Loucy (cell line): ENCODE data around the gene BRD3OS.

Source experiments
- H2AFZ ChIP-seq: fragments of 200-600 bp; sonication (generic); 2 replicates; pipeline ENCODE4 v1.6.0; 2016; ENCODE audit warnings: antibody characterized with exemption, mild to moderate bottlenecking, low read length, moderate library complexity
- H3F3A ChIP-seq: fragments of 200-600 bp; 2 replicates; pipeline ENCODE4 v1.6.0; 2016; ENCODE audit warnings: antibody characterized with exemption, low read depth, mild to moderate bottlenecking
- H3K27me3 ChIP-seq: fragments of 200-600 bp; sonication (generic); 2 replicates; pipeline ENCODE4 v1.6.1; 2014; ENCODE audit warnings: low read length, mild to moderate bottlenecking; ENCODE audit not compliant: insufficient read depth, poor library complexity, severe bottlenecking
- H3K36me3 ChIP-seq: fragments of 200-600 bp; sonication (generic); 2 replicates; pipeline ENCODE4 v1.6.1; 2016; ENCODE audit warnings: low read length; ENCODE audit not compliant: insufficient read depth
- H3K4me1 ChIP-seq: fragments of 200-600 bp; sonication (generic); 2 replicates; pipeline ENCODE4 v1.5.1; 2014; ENCODE audit warnings: low read length, mild to moderate bottlenecking; ENCODE audit not compliant: insufficient read depth, poor library complexity, severe bottlenecking
- H3K4me2 ChIP-seq: fragments of 200-600 bp; sonication (generic); 2 replicates; pipeline ENCODE4 v1.6.0; 2014; ENCODE audit warnings: antibody characterized with exemption, low read length, low read depth, mild to moderate bottlenecking; ENCODE audit not compliant: poor library complexity, severe bottlenecking
- H3K4me3 ChIP-seq: fragments of 200-600 bp; sonication (generic); 2 replicates; pipeline ENCODE4 v1.5.1; 2014; ENCODE audit warnings: low read length, mild to moderate bottlenecking, mixed read lengths; ENCODE audit not compliant: poor library complexity, severe bottlenecking
- H3K79me2 ChIP-seq: fragments of 200-600 bp; sonication (generic); 2 replicates; pipeline ENCODE4 v1.6.1; 2014; ENCODE audit warnings: low read length; ENCODE audit not compliant: insufficient read depth
- H3K9ac ChIP-seq: fragments of 200-600 bp; sonication (generic); 2 replicates; pipeline ENCODE4 v1.6.0; 2014; ENCODE audit warnings: mild to moderate bottlenecking, low read depth, low read length, moderate library complexity; ENCODE audit not compliant: poor library complexity, severe bottlenecking
- H3K9me2 ChIP-seq: fragments of 200-600 bp; sonication (generic); replicated peaks from 2 replicates; pipeline ENCODE4 v1.6.1; 2016; ENCODE audit warnings: low read depth, low read length, mixed read lengths
- H3K9me3 ChIP-seq: fragments of 200-600 bp; sonication (generic); 2 replicates; pipeline ENCODE4 v1.6.1; 2014; ENCODE audit warnings: mild to moderate bottlenecking, antibody characterized with exemption, low read length, low read depth; ENCODE audit not compliant: insufficient read depth
- H4K20me1 ChIP-seq: fragments of 200-600 bp; sonication (generic); 2 replicates; pipeline ENCODE4 v1.6.0; 2014; ENCODE audit warnings: antibody characterized with exemption, low read length, mild to moderate bottlenecking; ENCODE audit not compliant: insufficient read depth, poor library complexity, severe bottlenecking
- EZH2phosphoT487 ChIP-seq: fragments of 200-600 bp; IDR thresholded peaks from 2 replicates; pipeline ENCODE4 v1.6.1; 2018; ENCODE audit warnings: antibody characterized with exemption, mild to moderate bottlenecking, moderate library complexity, borderline replicate concordance
- TF ChIP-seq, protein P1 (sequence below): fragments of 200-600 bp; sonication (generic); conservative IDR thresholded peaks from 2 replicates; pipeline ENCODE4 v1.5.1; 2014; ENCODE audit warnings: mild to moderate bottlenecking, antibody characterized with exemption, low read length

BRD3OS gene

DNA sequence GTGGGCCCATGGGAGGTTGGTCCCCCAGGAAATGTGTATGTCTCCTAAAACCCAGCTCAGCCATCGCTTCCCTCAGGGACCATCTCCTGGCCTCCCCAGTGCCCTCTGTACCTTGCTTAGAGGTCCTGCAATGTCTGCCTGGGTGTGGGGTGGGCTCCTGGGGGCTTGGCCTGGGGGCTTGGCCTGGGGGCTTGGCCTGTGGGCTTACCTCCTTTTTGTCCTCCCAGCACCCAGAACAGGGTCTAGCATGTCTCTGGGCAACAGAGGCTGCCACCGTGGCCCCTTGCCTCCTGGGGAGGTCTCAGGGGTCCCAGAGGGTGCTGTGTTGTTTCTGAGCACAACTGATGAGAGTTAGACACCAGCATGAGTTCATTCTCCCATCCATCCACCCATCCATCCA, 22.5 kb upstream of the BRD3OS start:
- H3K9me2 ChIP-seq, result no peaks in the 10 kb centered on the region
- no peaks in the 10 kb centered on the region for H3K36me3 ChIP-seq
- TF ChIP-seq, protein P1, sequence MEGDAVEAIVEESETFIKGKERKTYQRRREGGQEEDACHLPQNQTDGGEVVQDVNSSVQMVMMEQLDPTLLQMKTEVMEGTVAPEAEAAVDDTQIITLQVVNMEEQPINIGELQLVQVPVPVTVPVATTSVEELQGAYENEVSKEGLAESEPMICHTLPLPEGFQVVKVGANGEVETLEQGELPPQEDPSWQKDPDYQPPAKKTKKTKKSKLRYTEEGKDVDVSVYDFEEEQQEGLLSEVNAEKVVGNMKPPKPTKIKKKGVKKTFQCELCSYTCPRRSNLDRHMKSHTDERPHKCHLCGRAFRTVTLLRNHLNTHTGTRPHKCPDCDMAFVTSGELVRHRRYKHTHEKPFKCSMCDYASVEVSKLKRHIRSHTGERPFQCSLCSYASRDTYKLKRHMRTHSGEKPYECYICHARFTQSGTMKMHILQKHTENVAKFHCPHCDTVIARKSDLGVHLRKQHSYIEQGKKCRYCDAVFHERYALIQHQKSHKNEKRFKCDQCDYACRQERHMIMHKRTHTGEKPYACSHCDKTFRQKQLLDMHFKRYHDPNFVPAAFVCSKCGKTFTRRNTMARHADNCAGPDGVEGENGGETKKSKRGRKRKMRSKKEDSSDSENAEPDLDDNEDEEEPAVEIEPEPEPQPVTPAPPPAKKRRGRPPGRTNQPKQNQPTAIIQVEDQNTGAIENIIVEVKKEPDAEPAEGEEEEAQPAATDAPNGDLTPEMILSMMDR, result no peak
- TF ChIP-seq EZH2phosphoT487, result no peak
- H4K20me1 ChIP-seq, result no peaks in the 10 kb centered on the region
- H3K4me1 ChIP-seq, result no peaks in the 10 kb centered on the region
- no peak overlapping the region for H3K4me3 ChIP-seq
- H3K79me2 ChIP-seq, result no peaks in the 10 kb centered on the region
- no peak overlapping the region for H3K4me2 ChIP-seq
- no peak overlapping the region for H3K9ac ChIP-seq
- no peak overlapping the region for H2AFZ ChIP-seq
- H3K9me3 ChIP-seq, result no peaks in the 10 kb centered on the region
- H3K27me3 ChIP-seq, result no peaks in the 10 kb centered on the region
- H3F3A ChIP-seq, result no peaks in the 10 kb centered on the region

DNA sequence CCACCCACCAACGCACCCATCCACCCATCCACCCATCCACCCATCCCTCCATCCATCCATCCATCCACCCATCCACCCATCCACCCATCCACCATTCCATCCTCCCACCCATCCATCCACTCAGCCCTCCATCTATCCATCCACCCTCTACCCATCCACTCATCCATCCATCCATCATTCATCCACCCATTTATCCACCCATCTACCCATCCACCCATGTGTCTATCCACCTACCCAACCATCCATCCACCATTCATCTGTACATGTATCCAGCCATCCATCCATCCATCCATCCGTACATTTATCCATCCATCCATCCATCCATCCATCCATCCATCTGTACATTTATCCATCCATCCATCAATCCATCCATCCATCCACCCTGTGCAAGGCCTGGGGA, 22.0 kb upstream of the BRD3OS start:
- no peaks in the 10 kb centered on the region for H3K36me3 ChIP-seq
- no peaks in the 10 kb centered on the region for H3F3A ChIP-seq
- H3K4me3 ChIP-seq, result no peak overlapping the region
- H3K4me1 ChIP-seq, result no peaks in the 10 kb centered on the region
- H3K9me2 ChIP-seq, result no peaks in the 10 kb centered on the region
- H3K27me3 ChIP-seq, result no peaks in the 10 kb centered on the region
- H2AFZ ChIP-seq, result no peak overlapping the region
- H3K4me2 ChIP-seq, result no peak overlapping the region
- H4K20me1 ChIP-seq, result no peaks in the 10 kb centered on the region
- TF ChIP-seq, protein P1, result no peak
- TF ChIP-seq EZH2phosphoT487, result no peak
- H3K9ac ChIP-seq, result no peak overlapping the region
- H3K9me3 ChIP-seq, result no peaks in the 10 kb centered on the region
- H3K79me2 ChIP-seq, result no peaks in the 10 kb centered on the region

DNA sequence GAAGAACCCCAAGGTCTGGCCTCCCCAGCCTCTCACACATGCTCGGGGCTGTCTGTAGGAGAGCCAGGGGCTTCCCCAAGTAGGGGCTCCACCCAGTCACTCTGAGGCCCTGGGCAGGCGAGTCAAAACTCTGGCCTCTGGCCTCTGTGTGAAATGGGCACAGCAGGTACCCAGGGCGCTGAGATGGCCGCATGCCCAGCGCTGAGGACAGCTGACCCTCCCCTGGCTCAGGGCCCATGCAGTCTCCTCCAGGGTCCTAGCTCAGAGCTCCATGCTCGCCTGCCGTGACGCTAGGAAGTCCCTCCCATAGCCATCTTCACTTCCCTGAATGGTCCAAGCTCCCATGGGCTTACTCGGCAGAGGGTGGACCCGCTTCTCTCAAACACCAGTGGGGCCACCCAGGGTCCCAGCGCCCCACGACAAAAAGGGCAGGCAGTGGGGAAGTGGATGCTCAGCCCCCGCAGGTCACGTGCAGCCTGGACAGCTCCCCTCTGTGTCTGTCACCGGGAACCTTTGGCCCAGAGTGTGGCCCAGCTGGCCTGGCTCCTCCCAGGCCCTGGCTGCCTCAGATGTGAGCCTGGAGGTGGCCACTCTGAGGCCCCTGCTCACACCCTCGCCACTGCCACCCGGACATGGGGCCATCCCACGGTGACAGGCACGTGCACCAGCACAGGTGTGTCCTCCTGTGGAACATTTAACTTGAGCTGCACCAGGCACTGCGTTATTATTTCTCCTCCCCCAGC, 21.0 kb upstream of the BRD3OS start:
- Histone ChIP-seq H3K9me3 (no peaks in the 10 kb centered on the region), H2AFZ (no peak overlapping the region), H3K4me1 (no peaks in the 10 kb centered on the region), H3K4me3 (no peak overlapping the region), H4K20me1 (no peaks in the 10 kb centered on the region), H3K9ac (no peak overlapping the region), H3K36me3 (no peaks in the 10 kb centered on the region), H3K4me2 (no peak overlapping the region), H3K79me2 (no peaks in the 10 kb centered on the region), H3K9me2 (no peaks in the 10 kb centered on the region), H3K27me3 (no peaks in the 10 kb centered on the region), H3F3A (no peaks in the 10 kb centered on the region)
- TF ChIP-seq, protein P1, result no peak
- no peak for TF ChIP-seq EZH2phosphoT487
